ENCODE results near the gene ATG10.
"Not testable (repeated sequence)": the region's sequence is repeated elsewhere in the genome, so short reads cannot be mapped to it uniquely, and the experiment has no call there.

The ATG10 gene

DNA sequence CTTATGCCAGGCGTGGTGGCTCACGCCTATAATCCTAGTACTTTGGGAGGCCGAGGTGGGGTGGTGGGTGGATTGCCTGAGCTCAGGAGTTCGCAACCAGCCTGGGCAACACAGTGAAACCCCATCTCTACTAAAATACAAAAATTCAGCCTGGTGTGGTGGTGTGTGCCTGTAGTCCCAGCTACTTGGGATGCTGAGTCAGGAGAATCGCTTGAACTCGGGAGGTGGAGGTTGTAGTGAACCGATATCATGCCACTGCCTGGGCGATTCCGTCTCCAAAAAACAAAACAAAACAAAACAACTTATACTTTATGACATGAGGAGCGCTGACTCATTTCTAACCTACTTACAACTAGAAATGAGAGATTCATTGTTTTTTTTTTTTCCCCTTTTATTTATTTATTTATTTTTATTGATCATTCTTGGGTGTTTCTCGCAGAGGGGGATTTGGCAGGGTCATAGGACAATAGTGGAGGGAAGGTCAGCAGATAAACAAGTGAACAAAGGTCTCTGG, 10.4 kb downstream of the ATG10 start:
- DNase-seq (ENCODE audit: low spot score), result not testable (repeated sequence)

- DNase-seq (ENCODE audit: low spot score), result not testable (repeated sequence)
Observed at GRCh38 chr5:81983148-81983547, 11.3 kb downstream of the ATG10 start.

DNA sequence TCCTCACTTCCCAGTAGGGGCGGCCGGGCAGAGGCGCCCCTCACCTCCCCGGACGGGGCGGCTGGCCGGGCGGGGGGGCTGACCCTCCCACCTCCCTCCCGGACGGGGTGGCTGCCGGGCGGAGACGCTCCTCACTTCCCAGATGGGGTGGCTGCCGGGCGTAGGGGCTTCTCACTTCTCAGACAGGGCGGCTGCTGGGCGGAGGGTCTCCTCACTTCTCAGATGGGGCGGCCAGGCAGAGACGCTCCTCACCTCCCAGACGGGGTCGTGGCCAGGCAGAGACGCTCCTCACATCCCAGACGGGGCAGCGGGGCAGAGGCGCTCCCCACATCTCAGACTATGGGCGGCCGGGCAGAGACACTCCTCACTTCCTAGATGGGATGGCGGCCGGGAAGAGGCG, 11.7 kb downstream of the ATG10 start:
- not testable (repeated sequence) for DNase-seq (ENCODE audit: low spot score)

GRCh38 chr5:81986126-81986525, 14.3 kb downstream of the ATG10 start:
- no peak for DNase-seq (ENCODE audit: low spot score)

- DNase-seq (ENCODE audit: low spot score), result no peak
Observed at GRCh38 chr5:81989204-81989603, 17.4 kb downstream of the ATG10 start.

- no peak for DNase-seq (ENCODE audit: low spot score)
Observed at GRCh38 chr5:81994679-81995078, 22.9 kb downstream of the ATG10 start.

GRCh38 chr5:81995407-81995806, 23.6 kb downstream of the ATG10 start:
- DNase-seq (ENCODE audit: low spot score), result no peak

DNA sequence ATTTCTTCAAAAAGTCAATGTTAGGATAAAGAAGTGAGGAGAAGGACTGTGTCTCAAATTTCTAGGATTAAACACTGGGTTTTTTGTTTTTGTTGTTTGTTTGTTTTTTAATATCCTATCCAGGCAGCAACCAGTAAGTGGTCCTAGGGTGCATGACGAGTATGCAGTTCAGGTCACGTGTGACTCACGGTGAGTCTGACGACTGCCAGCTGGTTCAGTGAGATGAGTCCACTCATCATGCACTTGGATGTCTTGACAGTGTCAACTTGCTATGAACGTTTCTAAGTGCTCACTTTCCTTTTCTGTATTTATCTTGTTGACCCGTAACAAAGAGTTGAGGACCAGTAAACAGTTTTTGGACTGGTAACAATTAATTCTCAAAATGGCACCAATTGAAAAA, 32.7 kb downstream of the ATG10 start:
- DNase-seq (ENCODE audit: low spot score), result no peak

DNA sequence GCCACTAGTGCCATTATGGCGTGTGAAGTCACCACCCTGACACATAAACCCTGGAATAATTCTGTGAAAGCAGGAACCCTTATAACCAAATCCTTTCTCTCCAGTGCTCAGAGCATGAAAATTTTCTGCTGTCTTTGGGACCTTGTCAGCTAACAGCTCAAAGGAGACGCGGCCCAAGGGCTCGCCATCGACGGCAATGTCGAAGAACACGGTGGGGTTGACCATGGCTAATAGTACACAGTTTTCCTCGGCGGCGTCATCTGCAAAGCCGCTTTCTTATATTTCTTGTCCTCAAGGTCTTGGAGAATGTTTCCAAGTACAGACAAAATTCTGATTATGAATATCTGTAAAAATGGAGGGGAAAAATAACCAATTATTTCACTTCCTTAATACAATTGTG, 38.0 kb downstream of the ATG10 start:
- DNase-seq (ENCODE audit: low spot score), result not testable (repeated sequence)

- no peak for DNase-seq (ENCODE audit: low spot score)
Observed at GRCh38 chr5:82010696-82011095, 38.9 kb downstream of the ATG10 start.

DNA sequence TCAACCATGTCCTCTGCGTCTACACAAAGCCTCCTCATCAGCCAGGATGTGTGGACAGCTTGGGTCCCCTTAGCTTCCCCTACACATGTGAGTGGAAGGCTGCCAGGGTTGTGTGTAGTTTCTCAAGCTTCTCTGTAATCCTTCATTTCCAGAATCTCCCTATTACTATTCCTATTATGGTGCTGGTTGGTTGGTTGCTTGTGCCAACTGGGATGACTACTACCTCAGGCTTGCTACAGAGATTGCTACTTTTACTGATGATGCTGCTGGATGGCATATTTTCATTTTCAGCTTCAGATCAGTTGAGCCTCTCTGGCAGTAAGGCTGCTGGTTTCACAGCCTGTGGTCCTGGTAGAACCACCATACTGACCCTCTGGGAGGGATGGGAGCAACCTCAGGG, 39.9 kb downstream of the ATG10 start:
- peak; percentile 36 for DNase-seq (ENCODE audit: low spot score)

GRCh38 chr5:82014644-82015043, 42.8 kb downstream of the ATG10 start:
- DNase-seq (ENCODE audit: low spot score), result not testable (repeated sequence)

GRCh38 chr5:82018462-82018861, 46.6 kb downstream of the ATG10 start:
- DNase-seq (ENCODE audit: low spot score), result no peak

DNA sequence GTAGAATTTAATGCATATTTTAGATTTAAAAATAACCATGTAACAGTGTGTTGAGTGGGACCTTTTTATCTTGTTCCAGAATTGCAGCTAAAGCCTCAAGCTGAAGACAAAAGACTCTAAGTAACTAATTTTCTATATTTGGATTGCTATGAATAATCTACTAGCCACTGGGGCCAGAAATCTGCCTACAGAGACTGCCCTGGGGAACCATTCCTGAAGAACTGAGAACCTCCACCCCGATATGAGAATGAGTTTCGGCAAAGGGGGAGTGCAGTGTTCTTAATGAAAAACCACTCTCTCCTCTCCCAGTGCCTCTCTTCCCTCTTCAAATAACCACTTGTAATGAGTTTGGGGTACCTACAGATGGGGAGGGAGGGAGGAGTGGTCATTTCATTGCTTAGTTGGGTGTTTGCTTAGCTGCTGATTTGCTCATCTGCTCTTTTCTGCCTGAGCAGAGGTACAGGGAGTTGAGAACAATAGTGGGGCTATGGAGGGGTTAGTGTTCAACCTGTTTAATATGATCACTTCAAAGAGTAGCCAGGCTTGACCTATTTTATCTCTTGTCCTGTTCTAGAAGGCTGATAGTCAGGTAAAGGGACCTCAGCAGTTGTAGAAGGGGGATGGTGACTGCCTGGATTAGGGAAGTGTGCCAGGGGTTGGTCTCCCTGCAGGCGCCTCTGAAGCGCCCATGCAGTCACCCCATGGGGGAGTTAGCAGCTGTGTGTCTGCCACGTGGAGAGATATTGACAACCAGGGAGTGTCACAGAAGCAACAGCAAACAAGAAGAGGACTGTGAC, 47.7 kb downstream of the ATG10 start:
- DNase-seq (ENCODE audit: low spot score), result no peak

GRCh38 chr5:82022499-82022898, 50.7 kb downstream of the ATG10 start:
- no peak for DNase-seq (ENCODE audit: low spot score)

DNA sequence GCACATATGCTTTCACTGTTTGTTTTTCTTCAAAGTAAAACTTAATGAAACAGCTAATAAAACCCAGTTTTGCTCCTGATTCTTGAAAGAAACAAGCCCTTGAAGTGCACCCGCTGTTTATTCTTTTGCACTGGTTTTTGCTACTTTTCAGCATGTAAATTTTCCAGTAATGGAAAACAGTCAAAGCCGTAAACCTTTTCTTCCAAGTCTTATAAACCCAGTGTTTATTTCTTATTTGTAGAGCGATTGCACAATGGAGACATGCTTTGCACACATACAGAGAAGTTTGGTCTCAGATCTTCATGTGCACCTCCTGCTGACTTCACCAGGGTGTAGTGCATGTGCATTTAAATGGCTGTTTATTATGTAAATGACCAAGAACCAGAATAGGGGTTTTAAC, 51.8 kb downstream of the ATG10 start:
- DNase-seq (ENCODE audit: low spot score), result no peak

- no peak for DNase-seq (ENCODE audit: low spot score)
Observed at GRCh38 chr5:82031220-82032119, 59.6 kb downstream of the ATG10 start.

GRCh38 chr5:82042894-82043293, 71.1 kb downstream of the ATG10 start:
- DNase-seq (ENCODE audit: low spot score), result not testable (repeated sequence)

GRCh38 chr5:82044010-82044409, 72.2 kb downstream of the ATG10 start:
- no peak for DNase-seq (ENCODE audit: low spot score)

DNA sequence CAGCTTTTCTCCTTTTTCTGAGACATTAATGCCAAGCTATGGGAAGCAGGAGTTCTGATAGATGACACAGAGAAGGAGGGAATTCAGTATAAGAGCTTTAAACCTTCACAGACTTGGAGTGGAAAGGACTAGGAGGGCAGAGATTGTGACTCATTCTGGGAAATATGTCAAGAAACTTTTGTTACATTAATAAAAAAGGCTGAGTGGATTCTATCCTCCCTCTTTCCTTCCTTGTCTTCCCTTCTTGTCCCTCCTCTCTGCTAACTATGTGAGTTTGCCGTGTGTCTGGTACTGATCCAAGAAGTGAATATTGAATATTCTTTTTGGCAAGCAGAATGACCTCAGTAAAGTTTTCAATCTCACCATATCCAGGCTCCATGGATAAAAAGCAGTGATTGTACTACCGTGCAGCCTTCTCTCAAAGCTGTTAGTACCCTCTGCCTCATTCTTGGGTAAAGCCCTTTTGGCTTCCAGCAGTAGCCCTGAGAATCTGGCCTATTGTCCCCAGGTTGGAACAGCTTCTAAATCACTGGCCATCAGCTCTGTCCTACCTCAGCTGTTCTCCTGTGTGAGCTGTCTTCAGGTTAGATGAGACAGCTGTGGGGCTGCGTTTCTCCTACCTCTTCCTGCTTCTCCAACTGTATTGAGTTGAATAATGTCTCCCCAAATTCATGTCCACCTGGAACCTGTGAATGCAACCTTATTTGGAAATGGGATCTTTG, 73.9 kb downstream of the ATG10 start:
- peak; percentile 43 for DNase-seq (ENCODE audit: low spot score)

DNA sequence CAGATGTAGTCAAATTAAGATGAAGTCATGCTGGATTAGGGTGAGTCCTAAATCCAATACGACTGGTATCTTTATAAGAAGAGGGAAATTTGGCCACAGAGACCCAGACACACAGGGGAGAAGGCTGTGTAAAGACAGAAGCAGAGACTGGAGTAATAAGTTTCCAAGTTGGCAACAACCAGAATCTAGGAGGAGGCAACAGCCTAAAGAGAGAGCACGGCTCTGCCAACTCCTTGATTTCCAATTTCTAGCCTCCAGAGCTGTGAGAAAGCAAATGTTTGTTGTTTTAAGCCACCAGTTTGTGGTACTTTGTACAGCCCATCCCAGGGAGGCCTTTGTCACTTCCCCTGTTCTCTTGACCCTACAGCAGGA, 74.4 kb downstream of the ATG10 start:
- DNase-seq (ENCODE audit: low spot score), result no peak

GRCh38 chr5:82050955-82051354, 79.1 kb downstream of the ATG10 start:
- DNase-seq (ENCODE audit: low spot score), result no peak
